ENCODE measurements around the gene NBR1.
"Not testable (repeated sequence)": the region's sequence is repeated elsewhere in the genome, so short reads cannot be mapped to it uniquely, and the experiment has no call there.

The NBR1 gene, protein sequence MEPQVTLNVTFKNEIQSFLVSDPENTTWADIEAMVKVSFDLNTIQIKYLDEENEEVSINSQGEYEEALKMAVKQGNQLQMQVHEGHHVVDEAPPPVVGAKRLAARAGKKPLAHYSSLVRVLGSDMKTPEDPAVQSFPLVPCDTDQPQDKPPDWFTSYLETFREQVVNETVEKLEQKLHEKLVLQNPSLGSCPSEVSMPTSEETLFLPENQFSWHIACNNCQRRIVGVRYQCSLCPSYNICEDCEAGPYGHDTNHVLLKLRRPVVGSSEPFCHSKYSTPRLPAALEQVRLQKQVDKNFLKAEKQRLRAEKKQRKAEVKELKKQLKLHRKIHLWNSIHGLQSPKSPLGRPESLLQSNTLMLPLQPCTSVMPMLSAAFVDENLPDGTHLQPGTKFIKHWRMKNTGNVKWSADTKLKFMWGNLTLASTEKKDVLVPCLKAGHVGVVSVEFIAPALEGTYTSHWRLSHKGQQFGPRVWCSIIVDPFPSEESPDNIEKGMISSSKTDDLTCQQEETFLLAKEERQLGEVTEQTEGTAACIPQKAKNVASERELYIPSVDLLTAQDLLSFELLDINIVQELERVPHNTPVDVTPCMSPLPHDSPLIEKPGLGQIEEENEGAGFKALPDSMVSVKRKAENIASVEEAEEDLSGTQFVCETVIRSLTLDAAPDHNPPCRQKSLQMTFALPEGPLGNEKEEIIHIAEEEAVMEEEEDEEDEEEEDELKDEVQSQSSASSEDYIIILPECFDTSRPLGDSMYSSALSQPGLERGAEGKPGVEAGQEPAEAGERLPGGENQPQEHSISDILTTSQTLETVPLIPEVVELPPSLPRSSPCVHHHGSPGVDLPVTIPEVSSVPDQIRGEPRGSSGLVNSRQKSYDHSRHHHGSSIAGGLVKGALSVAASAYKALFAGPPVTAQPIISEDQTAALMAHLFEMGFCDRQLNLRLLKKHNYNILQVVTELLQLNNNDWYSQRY

DNA sequence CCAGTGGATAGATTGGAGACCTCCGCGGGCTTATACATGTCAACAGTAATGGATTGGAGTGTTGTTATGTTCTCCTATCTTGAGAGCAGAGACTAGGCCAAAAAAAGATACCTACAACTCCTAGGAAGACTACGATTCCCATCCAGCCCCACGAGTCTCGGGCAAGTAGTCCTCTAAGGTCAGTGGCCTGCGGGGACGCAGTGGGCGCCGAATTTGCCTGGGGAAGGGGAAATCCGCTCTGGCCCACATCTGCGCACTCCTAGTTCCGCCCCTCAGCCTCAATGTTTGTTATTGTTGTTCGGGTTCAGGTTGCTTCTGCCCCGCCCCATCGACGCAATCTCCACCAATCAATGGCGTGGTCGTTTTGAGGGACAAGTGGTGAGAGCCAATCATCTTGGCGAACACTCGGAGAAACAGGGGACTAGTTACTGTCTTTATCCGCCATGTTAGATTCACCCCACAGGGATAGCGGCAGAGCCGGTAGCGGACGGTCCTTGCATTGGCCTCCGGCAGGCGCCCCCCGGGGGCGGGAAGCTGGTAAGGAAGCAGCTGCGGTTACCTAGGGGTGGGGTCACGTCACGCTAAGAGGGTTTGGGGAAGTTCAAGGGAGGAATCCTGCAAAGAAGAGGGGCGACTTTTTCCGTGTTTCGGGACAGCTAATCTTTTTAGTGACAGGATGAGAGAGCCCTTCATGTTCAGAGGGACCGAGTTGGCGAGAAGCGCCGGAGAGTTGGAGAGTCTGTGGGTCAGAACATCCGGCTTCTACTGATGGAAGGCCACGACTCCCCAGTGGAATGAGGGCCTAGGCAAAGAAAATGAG is at the start of gene NBR1:
Gene NBR1 (plus strand): TSS at position 449 of the 820 bp plus-strand sequence. CDS start 4,586 bp downstream, outside the sequence.
- peak; percentile 79 to 90 for DNase-seq (ENCODE audit: low read depth in 2 of 2)

- peak; percentile 79 to 89 for DNase-seq (ENCODE audit: low read depth in 2 of 2)
Measured at GRCh38 chr17:43125133-43125966, 45.7 kb upstream of the NBR1 start, which contains the start of gene BRCA1. BRCA1 (minus strand) TSS chr17:43125364; CDS start chr17:43124096, 1,268 bp downstream.

DNA sequence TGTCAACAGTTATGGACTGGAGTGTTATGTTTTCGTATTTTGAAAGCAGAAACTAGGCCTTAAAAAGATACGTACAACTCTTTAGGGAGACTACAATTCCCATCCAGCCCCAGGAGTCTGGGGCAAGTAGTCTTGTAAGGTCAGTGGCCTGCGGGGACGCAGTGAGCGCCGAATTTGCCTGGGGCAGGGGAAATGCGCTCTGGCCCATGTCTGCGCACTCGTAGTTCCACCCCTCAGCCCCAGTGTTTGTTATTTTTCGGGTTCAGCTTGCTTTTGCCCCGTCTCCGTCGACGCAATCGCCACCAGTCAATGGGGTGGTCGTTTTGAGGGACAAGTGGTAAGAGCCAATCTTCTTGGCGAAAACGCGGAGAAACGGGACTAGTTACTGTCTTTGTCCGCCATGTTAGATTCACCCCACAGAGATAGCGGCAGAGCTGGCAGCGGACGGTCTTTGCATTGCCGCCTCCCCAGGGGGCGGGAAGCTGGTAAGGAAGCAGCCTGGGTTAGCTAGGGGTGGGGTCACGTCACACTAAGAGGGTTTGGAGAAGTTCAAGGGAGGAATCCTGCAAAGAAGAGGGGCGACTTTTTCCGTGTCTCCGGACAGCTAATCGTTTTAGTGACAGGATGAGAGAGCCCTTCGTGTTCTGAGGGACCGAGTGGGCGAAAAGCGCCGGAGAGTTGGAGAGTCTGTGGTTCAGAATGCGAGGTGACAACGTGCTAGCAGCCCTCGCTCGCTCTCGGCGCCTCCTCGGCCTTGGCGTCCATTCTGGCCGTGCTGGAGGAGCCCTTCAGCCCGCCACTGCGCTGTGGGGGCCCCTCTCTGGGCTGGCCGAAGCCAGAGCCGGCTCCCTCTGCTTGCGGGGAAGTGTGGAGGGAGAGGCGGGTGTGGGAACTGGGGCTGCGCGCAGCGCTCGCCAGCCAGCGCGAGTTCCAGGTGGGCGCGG is 44.8 kb upstream of the NBR1 start:
- no peak for DNase-seq (ENCODE audit: low read depth in 2 of 2)

DNA sequence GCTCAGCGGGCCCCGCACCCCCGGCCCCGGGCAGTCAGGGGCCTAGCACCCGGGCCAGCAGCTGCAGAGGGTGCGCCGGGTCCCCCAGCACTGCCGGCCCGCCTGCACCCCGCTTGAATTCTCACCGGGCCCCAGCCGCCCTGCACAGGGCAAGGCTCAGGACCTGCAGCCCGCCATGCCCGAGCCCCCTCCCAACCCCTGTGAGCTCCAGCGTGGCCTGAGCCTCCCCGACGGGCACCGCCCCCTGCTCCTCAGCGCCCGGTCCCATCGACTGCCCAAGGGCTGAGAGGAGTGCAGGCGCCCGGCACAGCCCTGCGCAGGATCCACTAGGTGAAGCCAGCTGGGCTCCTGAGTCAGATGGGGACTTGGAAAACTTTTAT is 44.1 kb upstream of the NBR1 start:
- DNase-seq (ENCODE audit: low read depth in 2 of 2): no peak

- DNase-seq (ENCODE audit: low read depth in 2 of 2): not testable (repeated sequence)
Measured at GRCh38 chr17:43127333-43127876, 43.6 kb upstream of the NBR1 start.

DNA sequence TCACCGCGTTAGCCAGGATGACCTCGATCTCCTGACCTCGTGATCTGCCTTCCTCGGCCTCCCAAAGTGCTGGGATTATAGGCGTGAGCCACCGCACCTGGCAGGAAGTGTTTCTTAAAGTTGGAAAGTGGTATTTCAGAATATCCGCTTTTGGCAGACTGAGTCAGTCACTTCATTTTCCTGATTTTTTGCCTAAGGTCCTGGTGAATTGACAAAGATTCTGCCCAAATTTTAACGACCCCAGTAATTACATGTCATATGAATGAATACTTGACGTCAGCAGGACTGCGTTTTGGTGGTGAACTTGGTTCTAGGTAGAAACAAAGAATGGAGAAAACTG is 41.4 kb upstream of the NBR1 start:
- DNase-seq (ENCODE audit: low read depth in 2 of 2): no peak

GRCh38 chr17:43132117-43132516 is 38.9 kb upstream of the NBR1 start:
- no peak for DNase-seq (ENCODE audit: low read depth in 2 of 2)

DNA sequence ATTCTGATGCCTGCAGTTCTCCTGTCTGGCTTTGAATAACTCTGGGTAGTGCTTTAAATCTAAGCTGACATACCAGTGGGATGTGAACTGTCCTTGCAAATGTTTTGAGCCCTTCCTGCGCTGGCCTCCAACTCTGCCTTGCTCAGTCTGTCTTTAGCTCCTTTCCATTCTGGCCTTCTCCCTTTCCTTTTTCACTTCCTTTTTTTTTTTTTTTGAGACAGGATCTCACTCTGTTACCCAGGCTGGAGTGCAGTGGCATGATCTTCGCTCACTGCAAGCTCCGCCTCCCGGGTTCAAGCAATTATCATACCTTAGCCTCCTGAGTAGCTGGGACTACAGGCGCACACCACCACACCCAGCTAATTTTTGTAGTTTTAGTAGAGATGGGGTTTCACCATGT is 37.6 kb upstream of the NBR1 start:
- not testable (repeated sequence) for DNase-seq (ENCODE audit: low read depth in 2 of 2)

DNA sequence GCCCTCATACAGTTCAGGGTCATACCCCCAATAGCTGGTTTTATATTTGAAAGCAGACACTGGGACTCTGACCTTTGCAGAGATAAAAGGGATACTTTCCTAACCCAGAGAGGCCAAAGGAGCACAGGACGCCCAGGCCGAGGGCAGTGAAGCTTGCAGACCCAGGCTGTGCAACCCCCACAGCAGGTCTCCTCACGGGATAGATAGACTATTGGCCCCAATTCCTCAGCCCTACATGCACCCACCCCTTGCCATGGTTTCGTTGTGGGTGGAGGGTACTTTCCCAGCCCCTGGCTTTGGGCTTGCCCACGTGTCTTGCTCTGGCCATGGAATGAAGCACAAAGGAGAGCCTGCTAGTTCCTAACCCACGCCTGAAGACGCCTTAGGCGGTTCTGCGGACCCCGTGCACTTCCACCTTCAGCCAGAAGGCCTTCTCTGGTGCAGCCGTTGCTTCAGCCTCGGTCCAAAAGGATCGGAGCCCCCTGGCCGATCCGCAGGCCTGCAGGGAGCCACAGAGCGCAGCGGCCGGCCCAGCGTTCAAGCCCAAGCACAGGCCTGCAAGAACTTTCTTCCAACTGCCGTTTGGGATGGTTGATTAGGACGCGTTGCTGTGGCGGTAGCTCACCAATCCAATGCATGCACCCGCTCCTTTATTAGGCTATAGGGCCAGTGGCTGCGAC is 36.1 kb upstream of the NBR1 start:
- DNase-seq (ENCODE audit: low read depth in 2 of 2): no peak

- DNase-seq (ENCODE audit: low read depth in 2 of 2): no peak
Measured at GRCh38 chr17:43135454-43135819, 35.6 kb upstream of the NBR1 start.

DNA sequence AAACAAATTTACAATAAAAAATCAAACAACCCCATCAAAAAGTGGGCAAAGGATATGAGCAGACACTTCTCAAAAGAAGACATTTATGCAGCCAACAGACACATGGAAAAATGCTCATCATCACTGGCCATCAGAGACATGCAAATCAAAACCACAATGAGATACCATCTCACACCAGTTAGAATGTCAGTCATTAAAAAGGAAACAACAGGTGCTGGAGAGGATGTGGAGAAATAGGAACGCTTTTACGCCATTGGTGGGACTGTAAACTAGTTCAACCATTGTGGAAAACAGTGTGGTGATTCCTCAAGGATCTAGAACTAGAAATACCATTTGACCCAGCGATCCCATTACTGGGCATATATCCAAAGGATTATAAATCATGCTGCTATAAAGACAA is 34.4 kb upstream of the NBR1 start:
- not testable (repeated sequence) for DNase-seq (ENCODE audit: low read depth in 2 of 2)

- not testable (repeated sequence) for DNase-seq (ENCODE audit: low read depth in 2 of 2)
Measured at GRCh38 chr17:43138531-43138930, 32.5 kb upstream of the NBR1 start.

DNA sequence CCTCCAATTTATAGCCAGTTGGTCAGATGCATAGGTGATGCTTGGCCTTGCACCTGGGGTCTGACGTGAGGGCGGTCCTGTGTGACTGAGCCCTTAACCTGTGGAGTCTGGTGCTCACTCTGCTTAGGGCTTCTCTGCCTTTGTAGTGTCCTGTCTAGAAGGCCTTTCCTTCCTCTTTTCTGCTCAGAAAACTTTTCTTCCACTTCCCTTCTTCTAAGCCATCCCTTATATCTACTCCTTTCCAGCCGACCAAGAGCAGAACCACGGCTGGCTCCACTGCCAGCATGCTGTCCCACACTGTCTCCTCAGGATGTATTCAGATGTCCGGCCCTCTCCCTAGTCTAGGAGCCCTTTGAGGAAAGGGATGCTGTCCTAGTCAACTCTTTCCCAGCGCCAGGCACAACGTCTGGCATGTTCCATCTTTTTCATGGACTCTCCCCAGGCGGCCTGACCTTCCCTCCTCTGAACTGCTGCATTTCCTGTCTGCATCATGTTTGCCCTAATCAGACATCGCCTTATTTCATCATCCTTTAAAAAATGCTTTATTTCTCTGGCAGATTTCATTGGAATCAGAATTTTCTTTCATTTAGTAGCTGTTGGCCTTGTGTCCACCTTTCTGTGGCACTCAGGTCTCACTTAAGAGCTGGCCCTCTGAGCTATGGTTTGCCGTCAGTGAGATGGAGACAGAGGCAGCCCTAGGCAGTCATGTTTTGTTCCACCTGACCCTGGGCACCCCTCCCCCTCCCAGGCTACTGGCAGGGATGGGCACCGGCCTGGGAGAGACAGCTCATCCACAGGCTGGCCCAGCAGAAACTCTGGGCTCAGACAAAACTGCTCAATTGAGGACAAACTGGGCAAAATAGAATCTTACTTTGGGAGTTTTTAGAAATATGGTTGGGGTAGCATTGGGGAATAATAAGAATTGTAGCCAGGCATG is 30.4 kb upstream of the NBR1 start:
- DNase-seq (ENCODE audit: low read depth in 2 of 2): no peak

- DNase-seq (ENCODE audit: low read depth in 2 of 2): no peak
Measured at GRCh38 chr17:43142153-43142552, 28.9 kb upstream of the NBR1 start.

GRCh38 chr17:43143201-43143600 is 27.8 kb upstream of the NBR1 start:
- no peak for DNase-seq (ENCODE audit: low read depth in 2 of 2)

GRCh38 chr17:43146649-43147048 is 24.4 kb upstream of the NBR1 start:
- no peak for DNase-seq (ENCODE audit: low read depth in 2 of 2)

DNA sequence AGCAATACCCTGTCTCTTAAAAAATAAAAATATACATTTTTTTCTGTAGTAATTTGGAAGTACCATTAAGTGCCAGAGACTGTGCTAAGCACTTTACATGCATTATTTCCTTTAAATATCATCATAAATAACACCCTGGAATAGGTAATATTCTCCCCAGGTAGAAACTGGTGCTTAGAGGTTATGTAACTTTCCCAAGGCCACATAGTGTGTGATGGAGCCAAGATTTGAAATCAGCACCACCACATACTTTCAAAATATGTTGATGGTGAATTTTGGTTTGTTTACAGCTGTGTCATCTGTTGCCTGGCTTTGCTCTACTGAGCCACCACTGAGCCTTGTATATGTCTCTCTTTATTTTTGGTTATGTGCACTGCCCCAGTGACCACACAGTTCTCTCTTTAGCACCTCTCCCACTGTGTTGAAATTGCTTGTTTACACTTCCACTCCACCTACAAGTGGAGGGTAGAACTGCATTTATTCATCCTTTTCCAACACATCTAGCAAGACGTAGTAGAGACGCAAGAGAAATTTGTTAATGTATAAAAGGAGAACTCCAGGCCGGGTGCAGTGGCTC is 19.0 kb upstream of the NBR1 start:
- DNase-seq (ENCODE audit: low read depth in 2 of 2): no peak
